Endodermal cell (in vitro differentiated cells): ENCODE measurements around the gene GNAZ. TPM values are rescaled to one million over a fixed set of nuclear protein-coding genes. Genes with fewer than 3 reads are reported as not detected.

ENCODE experiments used
- DNase-seq: peaks from one replicate; pipeline ENCODE4 v3.0.0-alpha.2; 2017
- H3K27ac ChIP-seq: 2 replicates; pipeline ENCODE4 v1.5.1; 2013; ENCODE audit warnings: mild to moderate bottlenecking, low read depth, low read length, moderate library complexity
- H3K27me3 ChIP-seq: 2 replicates; pipeline ENCODE4 v1.6.1; 2013; ENCODE audit warnings: mild to moderate bottlenecking, low read length, moderate library complexity; ENCODE audit not compliant: insufficient read depth, control insufficient read depth, poor library complexity, severe bottlenecking
- H3K36me3 ChIP-seq: 2 replicates; pipeline ENCODE4 v1.7.0; 2013; ENCODE audit warnings: mild to moderate bottlenecking, low read length, moderate library complexity; ENCODE audit not compliant: control insufficient read depth, insufficient read depth
- H3K4me1 ChIP-seq: one replicate; pipeline ENCODE4 v1.7.0; 2013; ENCODE audit warnings: low read length; ENCODE audit not compliant: control insufficient read depth, insufficient read depth
- H3K4me3 ChIP-seq: 2 replicates; pipeline ENCODE4 v1.5.1; 2013; ENCODE audit warnings: mild to moderate bottlenecking, low read length, moderate library complexity
- H3K9ac ChIP-seq: 2 replicates; pipeline ENCODE4 v1.6.1; 2013; ENCODE audit warnings: mild to moderate bottlenecking, low read length, moderate library complexity; ENCODE audit not compliant: poor library complexity, severe bottlenecking; ENCODE audit errors: extremely low read depth
- H3K9me3 ChIP-seq: 2 replicates; pipeline ENCODE4 v1.6.1; 2013; ENCODE audit warnings: mild to moderate bottlenecking, low read length, moderate library complexity; ENCODE audit not compliant: control insufficient read depth
- H3K27ac Mint-ChIP-seq: 2 replicates; pipeline ENCODE4 v1.8.0; 2020; ENCODE audit warnings: mixed read lengths
- H3K27me3 Mint-ChIP-seq: 2 replicates; pipeline ENCODE4 v1.8.0; 2021; ENCODE audit warnings: mild to moderate bottlenecking, mixed read lengths; ENCODE audit not compliant: insufficient read depth
- H3K36me3 Mint-ChIP-seq: 2 replicates; pipeline ENCODE4 v1.8.0; 2020; ENCODE audit warnings: low read depth, mixed read lengths
- H3K4me1 Mint-ChIP-seq: 2 replicates; pipeline ENCODE4 v1.8.0; 2020; ENCODE audit warnings: mixed read lengths
- H3K4me3 Mint-ChIP-seq: 2 replicates; pipeline ENCODE4 v1.8.0; 2020; ENCODE audit warnings: mild to moderate bottlenecking, moderate library complexity, mixed read lengths
- H3K9me3 Mint-ChIP-seq: 2 replicates; pipeline ENCODE4 v1.8.0; 2020; ENCODE audit warnings: mild to moderate bottlenecking, mixed read lengths
- CTCF ChIP-seq: fragments of 200-600 bp; sonication (generic); conservative IDR thresholded peaks from 2 replicates; pipeline ENCODE4 v1.5.0; 2021; ENCODE audit warnings: antibody characterized with exemption, mild to moderate bottlenecking
- WGBS, 2 experiments: methylation state at CpG; one replicate each; pipeline versions ENCODE4 v1.1.5 to v1.1.7; 2013; ENCODE audit warnings: missing lambda C conversion rate in 2 of 2, mixed read lengths in 1 of 2; ENCODE audit not compliant: insufficient coverage in 1 of 2, insufficient read length in 1 of 2; 5-methylcytosine and 5-hydroxymethylcytosine counted together
- total RNA-seq, 2 donors: library from RNA; stranded (reverse); fragmentation: NEBNext Ultra II Directional in 1 of 2; extraction: Animal tissue kit (Norgen Biotek cat#: 25700) in 1 of 2; gene quantifications; 2 replicates in 1 of 2; 3 replicates in 1 of 2; pipeline ENCODE4 v1.2.1, GENCODE V29; 2021

GNAZ gene
- total RNA-seq, 2 donors from 2014 or later: 16.7 to 17.9 TPM

- Mint-ChIP-seq H3K4me3 (no peak overlapping the region), H3K4me1 (no peaks in the 10 kb centered on the region), H3K27me3 (no peaks in the 10 kb centered on the region), H3K9me3 (no peaks in the 10 kb centered on the region), H3K27ac (no peak overlapping the region), H3K36me3 (no peaks in the 10 kb centered on the region)
- Histone ChIP-seq H3K9ac (no peak overlapping the region), H3K4me3 (no peak overlapping the region), H3K36me3 (no peaks in the 10 kb centered on the region), H3K27me3 (no peaks in the 10 kb centered on the region), H3K9me3 (no peaks in the 10 kb centered on the region), H3K4me1 (no peaks in the 10 kb centered on the region), H3K27ac (no peak overlapping the region)
- TF ChIP-seq CTCF: no peak
- DNase-seq: no peak
- WGBS, 2 experiments: 86 to 90% methylated on average over 2 to 6 of the region's 6 CpGs
Observed at GRCh38 chr22:23166042-23166831, 95.9 kb downstream of the GNAZ start.

GRCh38 chr22:23166841-23167616 is 96.7 kb downstream of the GNAZ start:
- Histone ChIP-seq H3K4me1 (no peaks in the 10 kb centered on the region), H3K27ac (peak overlapping the region; percentile 10), H3K9me3 (no peaks in the 10 kb centered on the region), H3K9ac (no peak overlapping the region), H3K36me3 (no peaks in the 10 kb centered on the region), H3K4me3 (no peak overlapping the region), H3K27me3 (no peaks in the 10 kb centered on the region)
- DNase-seq: no peak
- no peak overlapping the region for H3K4me3 Mint-ChIP-seq
- no peak for TF ChIP-seq CTCF
- WGBS, 2 experiments: 84 to 88% methylated on average over 8 to 10 of the region's 10 CpGs
- no peaks in the 10 kb centered on the region for H3K36me3 Mint-ChIP-seq
- no peak overlapping the region for H3K27ac Mint-ChIP-seq
- H3K27me3 Mint-ChIP-seq: no peaks in the 10 kb centered on the region
- H3K4me1 Mint-ChIP-seq: no peaks in the 10 kb centered on the region
- H3K9me3 Mint-ChIP-seq: no peaks in the 10 kb centered on the region

- Mint-ChIP-seq H3K27ac (no peak overlapping the region), H3K27me3 (no peaks in the 10 kb centered on the region), H3K4me1 (no peaks in the 10 kb centered on the region), H3K4me3 (no peak overlapping the region), H3K36me3 (no peaks in the 10 kb centered on the region), H3K9me3 (peaks cover under 1% of the 10 kb centered on the region)
- 92 to 93% methylated on average over 4 to 9 of the region's 9 CpGs for WGBS, 2 experiments
- peak overlapping the region; percentile 53 for H3K27ac ChIP-seq
- no peak for DNase-seq
- H3K4me1 ChIP-seq: no peaks in the 10 kb centered on the region
- no peaks in the 10 kb centered on the region for H3K27me3 ChIP-seq
- no peak for TF ChIP-seq CTCF
- H3K36me3 ChIP-seq: no peaks in the 10 kb centered on the region
- no peak overlapping the region for H3K9ac ChIP-seq
- no peaks in the 10 kb centered on the region for H3K9me3 ChIP-seq
- no peak overlapping the region for H3K4me3 ChIP-seq
Observed at GRCh38 chr22:23168391-23169042, 98.2 kb downstream of the GNAZ start.
